ENCODE data around the gene MTMR11.

DNA sequence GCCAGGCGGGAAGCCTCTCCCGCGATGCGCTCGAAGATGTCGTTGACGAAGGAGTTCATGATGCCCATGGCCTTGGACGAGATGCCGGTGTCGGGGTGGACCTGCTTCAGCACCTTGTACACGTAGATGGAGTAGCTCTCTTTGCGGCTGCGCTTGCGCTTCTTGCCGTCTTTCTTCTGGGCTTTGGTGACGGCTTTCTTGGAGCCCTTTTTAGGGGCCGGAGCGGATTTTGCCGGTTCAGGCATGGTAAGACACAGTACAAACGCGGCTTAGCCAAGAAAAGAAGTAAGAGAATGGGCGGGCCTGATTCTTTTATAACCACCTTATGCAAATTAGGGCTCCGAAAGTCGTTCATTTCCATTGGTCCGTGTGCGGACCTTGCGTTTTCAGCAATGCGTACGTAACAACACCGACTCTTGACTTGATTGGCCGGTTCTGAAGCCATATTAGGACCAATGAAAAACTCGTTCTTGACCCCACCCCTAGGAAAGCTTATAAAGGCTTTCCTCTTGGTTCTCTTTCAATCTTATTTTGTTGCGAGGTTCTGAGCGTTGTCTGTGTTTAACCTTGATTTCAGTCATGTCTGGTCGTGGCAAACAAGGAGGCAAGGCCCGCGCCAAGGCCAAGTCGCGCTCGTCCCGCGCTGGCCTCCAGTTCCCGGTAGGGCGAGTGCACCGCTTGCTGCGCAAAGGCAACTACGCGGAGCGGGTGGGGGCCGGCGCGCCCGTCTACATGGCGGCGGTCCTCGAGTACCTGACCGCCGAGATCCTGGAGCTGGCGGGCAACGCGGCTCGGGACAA lies 50.1 kb downstream of the MTMR11 start:
- no peak for TF ChIP-seq SP1 (IDR thresholded peaks at IDR 0.05)
- TF ChIP-seq ZNF384 (IDR thresholded peaks at IDR 0.05), result no peak
- TF ChIP-seq SUZ12 (IDR thresholded peaks at IDR 0.05), result no peak
- TF ChIP-seq ARNT (IDR thresholded peaks at IDR 0.05), result no peak
- peak; percentile 87 for TF ChIP-seq L3MBTL2 (conservative IDR thresholded peaks at IDR 0.05)
- TF ChIP-seq NFRKB (IDR thresholded peaks at IDR 0.05), result peak; percentile 74
- TF ChIP-seq FOXM1 (IDR thresholded peaks at IDR 0.05; ENCODE audit: borderline replicate concordance), result no peak
- TF ChIP-seq CTBP1 (IDR thresholded peaks at IDR 0.05; ENCODE audit: borderline replicate concordance), result no peak
- no peak for TF ChIP-seq FOXA1 (IDR thresholded peaks at IDR 0.05)
- TF ChIP-seq TARDBP (IDR thresholded peaks at IDR 0.05), result no peak
- no peak for TF ChIP-seq BHLHE40 (IDR thresholded peaks at IDR 0.05; ENCODE audit: borderline replicate concordance)
